ENCODE measurements around the gene CNN3. TPM values are rescaled to one million over a fixed set of nuclear protein-coding genes. Genes with fewer than 3 reads are reported as not detected.

The CNN3 gene
- total RNA-seq, 1 experiment from 2014 or later = 183 TPM

GRCh38 chr1:94875794-94876193, 51.1 kb downstream of the CNN3 start:
- no peak for TF ChIP-seq SP1 (CRISPR knock-in tag; conservative IDR thresholded peaks at IDR 0.05)
- TF ChIP-seq ZNF532 (CRISPR knock-in tag; IDR thresholded peaks at IDR 0.05; ENCODE audit: borderline replicate concordance) = no peak
- TF ChIP-seq NR3C1 (CRISPR knock-in tag; conservative IDR thresholded peaks at IDR 0.05; ENCODE audit: low read depth) = no peak
- no peak for TF ChIP-seq ZNF317 (CRISPR knock-in tag; IDR thresholded peaks at IDR 0.05; ENCODE audit: borderline replicate concordance, low read depth)
- TF ChIP-seq TP53 (CRISPR knock-in tag; IDR thresholded peaks at IDR 0.05) = no peak
- TF ChIP-seq ZNF671 (CRISPR knock-in tag; IDR thresholded peaks at IDR 0.05) = no peak
- TF ChIP-seq USF1 (CRISPR knock-in tag; IDR thresholded peaks at IDR 0.05) = no peak
- no peak for TF ChIP-seq EMX1 (CRISPR knock-in tag; IDR thresholded peaks at IDR 0.05)
- no peak for TF ChIP-seq ARID4B (CRISPR knock-in tag; IDR thresholded peaks at IDR 0.05; ENCODE audit: borderline replicate concordance)
- no peak for TF ChIP-seq MXD4 (CRISPR knock-in tag; IDR thresholded peaks at IDR 0.05; ENCODE audit: borderline replicate concordance)
- no peak for TF ChIP-seq IRF2 (CRISPR knock-in tag; IDR thresholded peaks at IDR 0.05; ENCODE audit: borderline replicate concordance, low read depth)
- TF ChIP-seq TCF7 (CRISPR knock-in tag; IDR thresholded peaks at IDR 0.05; ENCODE audit: low read depth) = no peak
- TF ChIP-seq ESRRA (CRISPR knock-in tag; IDR thresholded peaks at IDR 0.05; ENCODE audit: borderline replicate concordance) = no peak
- no peak for TF ChIP-seq ATF6 (CRISPR knock-in tag; IDR thresholded peaks at IDR 0.05)
- Mint-ChIP-seq H3K27me3 (ENCODE audit: low read depth) (peaks cover 3% of the 10 kb centered on the region; the same call in 1 of the 2 replicates), H3K36me3 (no peaks in the 10 kb centered on the region), H3K4me3 (no peak overlapping the region), H3K4me1 (no peaks in the 10 kb centered on the region), H3K27ac (no peak overlapping the region), H3K9me3 (peaks cover 3% of the 10 kb centered on the region; the same call in 1 of the 2 replicates)
- POLR2A ChIA-PET = no interaction called here
- CTCF ChIA-PET = no interaction called here
- no peak for ATAC-seq
- no peak for DNase-seq (ENCODE audit: low spot score)

GRCh38 chr1:94874423-94874822, 52.5 kb downstream of the CNN3 start:
- no peak for DNase-seq (ENCODE audit: low spot score)
- Mint-ChIP-seq H3K4me1 (peaks cover under 1% of the 10 kb centered on the region), H3K36me3 (no peaks in the 10 kb centered on the region), H3K27ac (no peak overlapping the region), H3K9me3 (peaks cover 3% of the 10 kb centered on the region; the same call in 1 of the 2 replicates), H3K4me3 (no peak overlapping the region), H3K27me3 (ENCODE audit: low read depth) (peaks cover 3% of the 10 kb centered on the region; the same call in 1 of the 2 replicates)
- no peak for ATAC-seq
- POLR2A ChIA-PET = no interaction called here
- CTCF ChIA-PET = interaction anchor here (2.3 to 2.5 kb wide), 2 partner anchors 20 to 169 kb away, joined by 9 read pairs; no protein-coding TSS in a partner anchor
- TF ChIP-seq ZNF425 (CRISPR knock-in tag; conservative IDR thresholded peaks at IDR 0.05) (no peak), ATF3 (CRISPR knock-in tag; conservative IDR thresholded peaks at IDR 0.05) (no peak), ZNF532 (CRISPR knock-in tag; IDR thresholded peaks at IDR 0.05; ENCODE audit: borderline replicate concordance) (no peak)
